ENCODE measurements around the gene HORMAD1.
"Not testable (repeated sequence)": the region's sequence is repeated elsewhere in the genome, so short reads cannot be mapped to it uniquely, and the experiment has no call there.

HORMAD1 gene

DNA sequence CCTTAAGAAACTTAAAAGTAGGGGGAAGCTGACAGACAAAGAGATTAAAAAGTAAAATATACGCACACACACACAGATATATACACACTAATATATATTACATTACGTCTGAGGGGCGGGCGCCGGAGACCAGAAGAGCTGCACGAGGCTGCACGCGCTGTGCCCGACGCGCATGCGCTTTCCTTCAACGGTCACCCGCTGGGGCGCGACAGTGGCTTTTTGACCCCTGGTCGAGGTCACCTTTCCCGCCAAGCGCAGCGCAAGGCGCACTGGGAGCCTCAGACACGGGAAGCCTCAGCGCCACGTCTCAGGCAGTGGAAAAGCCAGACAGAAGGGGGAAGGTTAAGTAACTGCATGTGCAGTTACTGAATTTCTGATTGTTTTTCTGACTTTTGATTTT, at the start of gene HORMAD1:
TSS of gene HORMAD1 (minus strand) at position 193 of the 400 bp plus-strand sequence. CDS start 1,390 bp downstream, outside the sequence.
- no peak for DNase-seq (ENCODE audit: low read depth)

- DNase-seq (ENCODE audit: low read depth) = not testable (repeated sequence)
Measured at GRCh38 chr1:150767704-150768103, 47.0 kb upstream of the HORMAD1 start.

- not testable (repeated sequence) for DNase-seq (ENCODE audit: low read depth)
Measured at GRCh38 chr1:150765977-150766301, 45.2 kb upstream of the HORMAD1 start.

DNA sequence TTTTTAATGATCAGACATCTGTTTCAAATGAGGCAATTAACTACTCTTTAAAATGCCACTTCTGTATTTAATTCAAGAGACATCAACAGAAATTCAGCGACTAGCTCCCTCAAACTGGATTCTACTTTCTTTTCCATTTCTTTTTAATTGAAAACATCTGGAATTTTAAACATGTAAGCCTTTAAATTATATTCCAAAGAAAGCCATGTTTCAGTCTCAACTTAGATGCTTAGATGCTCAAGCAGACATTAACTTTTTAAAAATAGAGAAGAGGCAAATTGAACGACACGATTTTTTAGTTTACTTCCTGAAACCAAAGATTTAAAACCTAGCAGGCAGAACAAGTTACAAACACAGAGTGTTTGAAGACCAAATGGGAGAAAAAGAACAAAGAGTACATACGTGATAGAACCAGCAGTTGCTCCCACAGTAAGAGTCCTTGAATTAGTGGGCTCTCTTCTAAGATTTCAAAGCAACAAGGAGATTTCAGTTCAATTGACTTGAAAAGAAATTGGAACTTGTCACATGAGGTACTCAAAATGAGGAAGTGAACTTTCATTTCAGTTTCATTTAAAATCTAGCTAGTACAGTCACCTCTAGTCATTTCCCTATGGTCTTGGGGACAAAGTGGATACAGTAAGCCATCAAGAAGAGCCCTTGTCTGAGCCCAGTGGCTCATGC, 44.7 kb upstream of the HORMAD1 start, which contains the start of gene CTSS:
TSS of gene CTSS (minus strand) at position 483 of the 681 bp plus-strand sequence. CDS start 1,015 bp downstream, outside the sequence.
- DNase-seq (ENCODE audit: low read depth) = peak; percentile 50

DNA sequence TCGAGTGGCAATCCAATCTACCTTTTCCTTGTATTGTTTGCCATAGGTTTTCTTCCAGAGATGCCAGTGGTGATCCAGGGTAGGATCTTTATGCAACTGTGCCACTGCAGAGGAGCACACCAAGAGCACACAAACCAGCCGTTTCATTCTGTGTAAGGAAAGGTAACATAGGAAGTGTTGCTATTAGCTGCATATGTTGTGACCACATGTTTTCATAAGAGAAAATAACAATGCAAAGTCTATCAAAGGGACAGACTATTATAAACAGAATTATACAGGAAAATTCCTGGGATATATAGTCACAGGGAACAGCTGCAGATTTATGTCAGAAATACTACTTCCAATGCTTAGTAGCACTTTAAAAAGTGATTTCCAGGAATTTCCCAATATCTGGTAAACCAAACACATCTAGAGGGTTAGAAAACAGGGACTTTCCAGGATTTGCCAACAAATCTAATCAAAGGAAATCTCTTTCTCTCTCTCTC, 44.0 kb upstream of the HORMAD1 start:
- peak; percentile 93 for DNase-seq (ENCODE audit: low read depth)

DNA sequence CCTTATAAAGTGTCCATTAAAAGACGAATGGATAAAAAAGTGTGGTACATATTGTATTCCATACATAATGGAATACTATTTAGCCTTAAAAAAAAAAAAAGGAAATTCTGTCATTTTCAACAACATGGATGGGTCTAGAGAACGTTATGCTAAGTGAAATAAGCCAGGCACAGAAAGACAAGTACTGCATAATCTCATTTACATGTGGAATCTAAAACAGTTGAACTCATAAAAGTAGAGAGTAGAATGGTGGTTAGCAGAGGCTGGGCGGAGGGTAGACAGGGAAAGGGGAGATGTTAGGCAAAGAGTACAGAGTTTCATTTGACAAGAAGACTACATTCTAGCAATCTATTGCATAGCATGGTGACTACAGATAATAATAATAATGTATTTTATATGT, 42.3 kb upstream of the HORMAD1 start:
- no peak for DNase-seq (ENCODE audit: low read depth)

DNA sequence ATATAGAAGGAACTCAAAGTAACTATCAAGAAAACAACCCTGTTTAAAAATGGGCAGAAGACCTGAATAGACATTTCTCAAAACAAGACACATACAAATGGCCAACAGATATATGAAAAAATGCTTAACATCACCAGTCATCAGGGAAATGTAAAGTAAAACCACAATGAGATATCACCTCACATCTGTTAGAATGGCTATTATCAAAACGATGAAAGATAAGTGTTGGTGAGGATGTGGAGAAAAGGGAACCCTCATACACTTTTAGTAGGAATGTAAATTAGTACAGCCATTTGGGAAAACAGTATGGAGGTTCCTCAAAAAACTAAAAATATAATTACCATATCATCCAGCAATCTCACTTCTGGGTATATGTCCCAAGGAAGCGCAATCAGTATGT, 41.9 kb upstream of the HORMAD1 start:
- no peak for DNase-seq (ENCODE audit: low read depth)

- no peak for DNase-seq (ENCODE audit: low read depth)
Measured at GRCh38 chr1:150761801-150762200, 41.1 kb upstream of the HORMAD1 start.

DNA sequence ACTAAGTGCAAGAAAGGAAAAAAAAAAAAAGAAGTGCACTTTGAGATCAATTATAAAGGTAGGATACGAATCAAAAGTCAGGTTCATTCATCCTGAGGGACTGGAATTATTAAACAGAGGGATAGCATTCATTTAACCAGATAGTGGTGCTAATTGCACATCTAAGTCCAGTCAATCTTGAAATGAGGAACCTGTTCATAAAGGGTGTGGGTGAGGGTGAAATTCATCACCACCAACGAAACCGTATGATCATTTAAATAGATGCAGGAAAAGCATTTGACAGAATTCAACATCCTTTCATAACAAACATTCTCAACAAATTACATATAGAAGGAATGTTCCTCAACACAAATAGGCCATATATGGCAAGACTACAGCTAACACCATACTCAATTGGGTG, 39.3 kb upstream of the HORMAD1 start:
- no peak for DNase-seq (ENCODE audit: low read depth)

DNA sequence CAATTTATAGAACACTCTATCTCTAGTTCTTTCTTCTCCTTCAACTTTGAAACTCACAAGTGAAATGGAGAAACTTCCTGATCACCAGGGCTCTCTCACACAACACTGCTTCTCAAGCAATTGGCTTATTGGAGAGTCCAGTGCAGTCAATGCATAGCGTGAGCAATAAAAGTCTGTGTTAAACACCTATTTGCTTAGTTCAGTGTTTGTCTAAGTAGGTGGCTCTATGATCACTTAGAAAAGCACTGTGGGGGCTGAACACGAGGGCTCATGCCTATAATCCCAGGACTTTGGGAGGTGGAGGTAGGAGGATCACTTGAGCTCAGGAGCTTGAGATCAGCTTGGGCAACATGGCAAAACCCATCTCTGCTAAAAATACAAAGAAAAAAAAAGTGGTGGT, 32.7 kb upstream of the HORMAD1 start:
- DNase-seq (ENCODE audit: low read depth) = no peak

GRCh38 chr1:150751443-150751842, 30.7 kb upstream of the HORMAD1 start:
- DNase-seq (ENCODE audit: low read depth) = no peak

DNA sequence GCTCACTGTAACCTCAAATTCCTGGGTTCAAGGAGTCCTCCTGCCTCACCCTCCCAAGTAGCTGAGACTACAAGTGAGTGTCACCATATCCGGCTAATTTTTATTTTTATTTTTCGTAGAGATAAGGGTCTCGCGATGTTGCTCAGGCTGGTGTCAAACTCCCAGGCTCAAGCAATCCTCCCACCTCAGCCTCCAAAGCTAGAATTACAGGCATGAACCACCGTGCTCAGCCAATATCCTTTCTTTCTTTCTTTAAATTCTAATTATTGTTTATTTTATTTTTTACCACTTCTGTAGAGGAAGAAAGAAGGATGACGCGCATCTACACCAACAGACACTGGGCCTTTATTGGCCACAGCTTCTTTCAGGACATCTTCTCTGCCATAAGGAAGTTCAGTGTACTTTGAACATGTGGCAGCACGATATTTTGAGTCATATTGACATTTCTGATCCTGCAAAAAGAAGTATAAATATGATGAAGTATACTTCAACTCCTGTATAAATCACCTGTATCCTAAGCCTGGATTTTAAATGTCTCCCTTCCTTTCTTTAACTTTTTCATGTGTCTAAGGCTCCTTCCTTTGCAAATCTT, 29.1 kb upstream of the HORMAD1 start:
- DNase-seq (ENCODE audit: low read depth) = no peak

GRCh38 chr1:150748878-150749719, 28.4 kb upstream of the HORMAD1 start:
- no peak for DNase-seq (ENCODE audit: low read depth)

GRCh38 chr1:150730130-150730721, 9.5 kb upstream of the HORMAD1 start:
- no peak for DNase-seq (ENCODE audit: low read depth)

GRCh38 chr1:150724336-150724735, 3.6 kb upstream of the HORMAD1 start:
- DNase-seq (ENCODE audit: low read depth) = no peak

- DNase-seq (ENCODE audit: low read depth) = no peak
Measured at GRCh38 chr1:150720098-150720497, 597 bp downstream of the HORMAD1 start.

DNA sequence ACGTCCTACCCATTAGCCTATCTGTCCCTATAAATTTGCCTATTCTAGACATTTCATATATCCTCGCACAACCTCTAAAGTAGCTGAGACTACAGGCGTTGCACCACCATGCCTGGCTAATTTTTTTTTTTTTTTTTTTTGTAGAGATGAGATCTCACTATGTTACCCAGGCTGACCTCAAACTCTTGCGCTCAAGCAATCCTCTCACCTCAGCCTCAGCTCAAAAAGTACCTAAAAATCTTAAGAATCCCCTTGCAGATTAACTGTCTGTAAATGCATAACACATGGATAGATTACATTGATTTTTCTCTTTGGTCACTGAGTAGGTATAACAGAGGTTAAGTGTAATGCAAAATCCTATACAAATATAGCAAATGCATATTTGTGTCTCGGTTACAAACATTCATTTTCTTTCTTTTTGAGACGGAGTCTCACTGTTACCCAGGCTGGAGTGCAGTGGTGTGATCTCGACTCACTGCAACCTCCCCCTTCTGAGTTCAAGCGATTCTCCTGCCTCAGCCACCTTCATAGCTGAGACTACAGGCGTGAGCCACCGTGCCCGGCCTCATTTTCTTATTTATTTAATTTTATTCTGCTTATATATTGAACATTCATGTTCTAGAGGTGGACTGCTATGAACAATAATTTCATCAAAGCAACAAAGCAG, 2.3 kb downstream of the HORMAD1 start:
- no peak for DNase-seq (ENCODE audit: low read depth)

GRCh38 chr1:150709031-150709430, 11.7 kb downstream of the HORMAD1 start:
- DNase-seq (ENCODE audit: low read depth) = not testable (repeated sequence)

DNA sequence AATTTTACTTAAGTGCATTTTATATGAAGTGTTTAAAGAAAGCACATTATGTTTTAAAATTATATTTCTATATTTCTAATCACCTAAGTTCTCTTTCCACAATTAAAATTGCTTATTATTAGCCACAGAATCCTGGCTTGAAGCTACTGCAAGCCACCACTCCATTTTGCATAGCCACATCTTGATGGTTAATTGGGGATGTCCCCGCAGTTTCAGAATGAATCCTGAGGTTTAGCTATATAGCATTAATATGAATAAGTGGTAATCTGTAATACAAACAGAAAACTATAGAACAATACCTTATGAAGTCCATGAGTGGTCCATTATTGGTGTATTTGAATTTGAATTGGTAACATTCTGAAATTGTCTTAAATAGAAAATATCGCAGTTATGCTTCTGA, 12.1 kb downstream of the HORMAD1 start:
- DNase-seq (ENCODE audit: low read depth) = no peak

GRCh38 chr1:150706091-150706490, 14.6 kb downstream of the HORMAD1 start:
- no peak for DNase-seq (ENCODE audit: low read depth)

- DNase-seq (ENCODE audit: low read depth) = no peak
Measured at GRCh38 chr1:150703427-150703826, 17.3 kb downstream of the HORMAD1 start.

All from ELR (cell line).